HG02973 (cell line): ENCODE results near the gene LZTR1.

Experiments
- ATAC-seq: cut with Tn5 transposase; IDR thresholded peaks from one replicate; pipeline ENCODE4 v1.9.1; 2021; ENCODE audit warnings: moderate library complexity; ENCODE audit not compliant: unreplicated experiment

Gene LZTR1

GRCh38 chr22:21014202-21014725 is 32.2 kb downstream of the LZTR1 start:
- peak; percentile 85 for ATAC-seq

GRCh38 chr22:21014726-21015465 is 32.8 kb downstream of the LZTR1 start, which contains the start of gene P2RX6:
Gene P2RX6 (plus strand): TSS chr22:21015165. CDS start chr22:21015175, 10 bp downstream.
- ATAC-seq = no peak

- no peak for ATAC-seq
Observed at GRCh38 chr22:21015466-21016006, 33.4 kb downstream of the LZTR1 start.

- ATAC-seq = no peak
Observed at GRCh38 chr22:21016644-21017420, 34.7 kb downstream of the LZTR1 start.

GRCh38 chr22:21018314-21018713 is 36.2 kb downstream of the LZTR1 start:
- ATAC-seq = no peak

- no peak for ATAC-seq
Observed at GRCh38 chr22:21020802-21021429, 38.8 kb downstream of the LZTR1 start.

GRCh38 chr22:21022507-21022906 is 40.4 kb downstream of the LZTR1 start:
- no peak for ATAC-seq

- no peak for ATAC-seq
Observed at GRCh38 chr22:21022955-21023614, 41.0 kb downstream of the LZTR1 start.

GRCh38 chr22:21025266-21025665 is 43.2 kb downstream of the LZTR1 start:
- no peak for ATAC-seq

- ATAC-seq = no peak
Observed at GRCh38 chr22:21025763-21026755, 44.0 kb downstream of the LZTR1 start.

GRCh38 chr22:21026783-21027692 is 44.9 kb downstream of the LZTR1 start:
- ATAC-seq = no peak

GRCh38 chr22:21028277-21029251 is 46.5 kb downstream of the LZTR1 start:
- no peak for ATAC-seq

- no peak for ATAC-seq
Observed at GRCh38 chr22:21029486-21030025, 47.5 kb downstream of the LZTR1 start.

GRCh38 chr22:21030032-21030431 is 47.9 kb downstream of the LZTR1 start:
- ATAC-seq = no peak

- no peak for ATAC-seq
Observed at GRCh38 chr22:21030621-21031544, 48.8 kb downstream of the LZTR1 start.

- ATAC-seq = no peak
Observed at GRCh38 chr22:21031545-21032036, 49.5 kb downstream of the LZTR1 start.
